SIG-M5 treated with dmso at 0.1 percent for 504 hours (cell line): Measurements from ENCODE around the gene ALKBH1.
"Not testable (repeated sequence)": the region's sequence is repeated elsewhere in the genome, so short reads cannot be mapped to it uniquely, and the experiment has no call there.

ENCODE experiments used
- DNase-seq: peaks from one replicate; lab custom pipeline; 2025; ENCODE audit not compliant: unreplicated experiment; lab: John Stamatoyannopoulos, UW

ALKBH1 gene

GRCh38 chr14:77707724-77708408, at the start of gene ALKBH1, which contains the start of gene SLIRP:
TSS of gene ALKBH1 (minus strand) at chr14:77708023. CDS start at chr14:77708004, 19 bp downstream.
TSS of gene SLIRP (plus strand) at chr14:77708103. CDS start at chr14:77708112, 9 bp downstream.
- DNase-seq: peak; percentile 84

- DNase-seq: no peak
Measured at GRCh38 chr14:77752799-77753516, 45.1 kb upstream of the ALKBH1 start.

- DNase-seq: no peak
Measured at GRCh38 chr14:77752266-77752665, 44.4 kb upstream of the ALKBH1 start.

GRCh38 chr14:77747425-77747824, 39.6 kb upstream of the ALKBH1 start:
- DNase-seq: not testable (repeated sequence)

- DNase-seq: no peak
Measured at GRCh38 chr14:77746064-77746702, 38.4 kb upstream of the ALKBH1 start.

- no peak for DNase-seq
Measured at GRCh38 chr14:77741438-77741837, 33.6 kb upstream of the ALKBH1 start.

- DNase-seq: no peak
Measured at GRCh38 chr14:77738559-77739250, 30.9 kb upstream of the ALKBH1 start.

GRCh38 chr14:77730976-77731497, 23.2 kb upstream of the ALKBH1 start:
- no peak for DNase-seq

- DNase-seq: no peak
Measured at GRCh38 chr14:77722301-77722700, 14.5 kb upstream of the ALKBH1 start.

- DNase-seq: no peak
Measured at GRCh38 chr14:77721437-77721836, 13.6 kb upstream of the ALKBH1 start.

- no peak for DNase-seq
Measured at GRCh38 chr14:77717608-77718305, 9.9 kb upstream of the ALKBH1 start.

GRCh38 chr14:77714926-77715325, 7.1 kb upstream of the ALKBH1 start:
- DNase-seq: no peak

- DNase-seq: no peak
Measured at GRCh38 chr14:77710364-77710763, 2.5 kb upstream of the ALKBH1 start.

- DNase-seq: no peak
Measured at GRCh38 chr14:77709412-77709811, 1.6 kb upstream of the ALKBH1 start.

GRCh38 chr14:77708749-77709148, 926 bp upstream of the ALKBH1 start:
- no peak for DNase-seq

GRCh38 chr14:77707355-77707723, 484 bp downstream of the ALKBH1 start:
- peak; percentile 37 for DNase-seq

GRCh38 chr14:77691259-77691658, 16.6 kb downstream of the ALKBH1 start:
- no peak for DNase-seq

- no peak for DNase-seq
Measured at GRCh38 chr14:77682158-77682553, 25.7 kb downstream of the ALKBH1 start.

- DNase-seq: no peak
Measured at GRCh38 chr14:77681196-77682157, 26.3 kb downstream of the ALKBH1 start.
